Stimulated activated CD4-positive, alpha-beta T cell treated with anti-CD3 and anti-CD28 coated beads, TNF-alpha, amount 100 ng/mL, for 1 hour (primary cell): ENCODE results near the gene F5.
"Not testable (repeated sequence)": the region's sequence is repeated elsewhere in the genome, so short reads cannot be mapped to it uniquely, and the experiment has no call there.

ENCODE experiments used
- DNase-seq, 3 donors: peaks; one replicate each; pipeline ENCODE4 v3.0.0-alpha.2; 2020; ENCODE audit warnings: low read depth in 3 of 3, low spot score in 1 of 3

The F5 gene

DNA sequence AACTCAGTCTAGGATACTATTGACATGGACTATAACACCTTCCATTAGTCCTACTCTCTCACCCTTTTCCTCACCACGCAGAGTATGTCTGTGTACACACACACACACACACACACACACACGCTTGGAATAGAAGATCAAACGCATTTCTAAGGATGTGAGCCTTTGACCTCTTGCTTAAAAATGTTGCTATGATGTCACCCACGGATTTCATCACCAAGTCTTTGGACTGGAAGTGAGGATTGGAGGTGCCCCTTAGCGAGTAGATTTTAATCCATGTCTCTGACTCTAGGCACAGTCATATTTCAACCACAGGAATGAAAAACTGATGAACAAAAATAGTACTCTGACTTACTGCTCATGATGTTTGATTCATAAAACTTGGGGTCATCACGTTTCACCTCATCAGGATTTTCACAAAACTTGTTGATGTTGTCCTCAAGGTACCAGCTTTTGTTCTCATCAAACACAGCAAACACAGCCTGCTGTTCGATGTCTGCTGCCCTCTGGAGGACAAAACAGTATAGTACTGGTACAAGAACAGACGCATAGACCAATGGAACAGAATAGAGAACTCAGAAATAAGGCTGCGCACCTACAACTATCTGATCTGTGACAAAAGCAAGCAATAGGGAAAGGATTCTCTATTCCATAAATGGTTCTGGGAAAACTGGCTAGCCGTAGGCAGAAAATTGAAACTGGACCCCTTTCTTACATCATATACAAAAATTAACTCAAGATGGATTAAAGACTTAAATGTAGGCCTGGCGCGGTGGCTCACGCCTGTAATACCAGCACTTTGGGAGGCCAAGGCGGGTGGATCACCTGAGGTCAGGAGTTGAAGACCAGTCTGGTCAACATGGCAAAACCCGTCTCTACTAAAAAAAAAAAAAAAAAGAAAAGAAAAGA lies 39.9 kb downstream of the F5 start:
- peak in 2 of 3 donors; percentile 9 to 22 for DNase-seq

DNA sequence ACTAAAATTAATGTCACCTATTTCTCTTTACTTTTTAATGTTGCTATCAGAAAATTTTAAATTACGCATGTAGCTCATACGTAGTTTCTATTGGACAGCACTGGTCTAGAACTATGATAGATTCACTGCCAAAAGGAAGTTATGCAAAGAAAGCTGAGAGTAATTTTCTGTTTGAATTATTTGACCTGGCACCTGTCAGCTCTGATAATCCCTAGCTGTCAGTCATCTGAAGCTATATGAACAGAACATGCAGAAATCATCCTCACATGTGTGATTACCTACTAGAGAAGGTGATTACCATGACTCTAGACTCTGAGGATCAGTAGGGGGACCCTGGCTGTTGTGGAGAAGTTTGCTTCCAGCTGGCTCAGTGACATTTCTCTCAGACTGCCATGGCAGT lies 40.8 kb downstream of the F5 start:
- no peak for DNase-seq

DNA sequence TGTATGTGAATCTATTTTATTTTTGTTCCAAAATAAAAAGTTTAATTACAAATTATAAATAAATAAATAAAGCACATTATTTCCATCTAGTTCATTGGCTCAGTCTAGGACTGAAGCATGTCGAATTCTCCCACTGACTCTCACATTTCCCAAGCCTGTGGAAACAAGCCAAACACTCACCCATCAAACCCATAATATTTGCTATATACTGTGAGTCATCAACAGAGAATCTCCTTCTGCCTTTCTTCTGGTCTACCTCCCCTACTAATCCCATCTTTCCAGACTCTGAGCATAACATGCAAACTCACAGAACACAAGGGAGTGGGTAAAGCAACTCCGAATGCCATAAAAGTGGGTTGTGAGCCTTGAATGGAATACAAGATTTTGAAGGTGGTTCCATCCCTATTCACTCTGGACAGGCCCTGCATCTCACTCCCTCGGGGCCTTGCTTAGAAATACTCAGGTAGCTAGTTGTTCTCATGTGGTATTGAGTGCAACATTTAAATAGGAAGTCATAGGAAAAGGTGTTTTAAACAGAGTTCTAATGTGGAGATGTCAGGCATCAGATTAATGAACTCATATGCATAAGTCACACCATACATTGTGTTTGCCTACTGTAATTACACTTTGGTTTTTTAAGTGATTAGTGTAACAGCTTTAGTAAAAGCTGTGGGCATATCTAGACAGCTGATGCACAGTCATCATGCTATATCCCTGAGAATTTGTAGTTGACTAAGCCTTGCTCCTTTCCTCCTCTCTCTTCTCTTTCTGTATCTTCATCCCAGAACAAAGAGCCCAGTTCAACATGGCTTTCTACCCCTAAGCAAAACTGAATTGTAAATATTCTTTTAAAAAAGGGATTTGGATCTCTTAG lies 47.0 kb downstream of the F5 start:
- DNase-seq, result no peak

DNA sequence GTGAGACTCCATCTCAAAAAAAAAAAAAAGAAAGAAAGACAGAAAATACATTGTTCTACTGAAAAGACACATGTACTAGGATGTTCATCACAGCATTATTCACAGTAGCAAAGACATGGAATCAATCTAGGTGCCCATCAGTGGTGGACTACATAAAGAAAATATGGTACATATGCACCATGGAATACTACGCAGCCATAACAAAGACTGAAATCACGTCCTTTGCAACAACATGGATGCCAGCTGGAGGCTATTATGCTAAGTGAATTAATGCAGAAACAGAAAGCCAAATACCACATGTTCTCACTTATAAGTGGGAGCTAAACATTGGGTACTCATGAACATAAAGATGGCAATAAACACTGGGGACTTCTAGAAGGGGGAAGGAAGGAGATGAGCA lies 51.6 kb downstream of the F5 start:
- DNase-seq, result no peak

DNA sequence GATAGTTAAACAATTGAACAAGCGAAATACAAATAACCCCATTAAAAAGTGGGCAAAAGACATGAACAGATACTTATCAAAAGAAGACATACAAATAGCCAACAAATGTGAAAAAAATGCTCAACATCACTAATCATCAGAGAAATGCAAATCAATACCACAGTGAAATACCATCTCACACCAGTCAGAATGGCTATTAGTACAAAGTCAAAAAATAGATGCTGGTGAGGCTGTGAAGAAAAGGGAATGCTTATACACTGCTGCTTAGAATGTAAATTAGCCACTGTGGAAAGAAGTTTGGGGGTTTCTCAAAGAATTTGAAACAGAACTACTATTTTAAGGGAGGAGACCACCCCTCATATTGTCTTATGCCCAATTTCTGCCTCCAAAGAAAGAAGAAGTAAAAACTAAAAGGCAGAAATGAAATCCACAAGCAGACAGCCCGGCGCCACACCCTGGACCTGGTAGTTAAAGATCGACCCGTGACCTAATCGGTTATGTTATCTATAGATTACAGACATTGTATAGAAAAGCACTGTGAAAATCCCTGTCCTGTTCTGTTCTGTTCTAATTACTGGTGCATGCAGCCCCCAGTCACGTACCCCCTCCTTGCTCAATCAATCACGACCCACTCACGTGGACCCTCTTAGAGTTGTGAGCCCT lies 52.6 kb downstream of the F5 start:
- not testable (repeated sequence) for DNase-seq

DNA sequence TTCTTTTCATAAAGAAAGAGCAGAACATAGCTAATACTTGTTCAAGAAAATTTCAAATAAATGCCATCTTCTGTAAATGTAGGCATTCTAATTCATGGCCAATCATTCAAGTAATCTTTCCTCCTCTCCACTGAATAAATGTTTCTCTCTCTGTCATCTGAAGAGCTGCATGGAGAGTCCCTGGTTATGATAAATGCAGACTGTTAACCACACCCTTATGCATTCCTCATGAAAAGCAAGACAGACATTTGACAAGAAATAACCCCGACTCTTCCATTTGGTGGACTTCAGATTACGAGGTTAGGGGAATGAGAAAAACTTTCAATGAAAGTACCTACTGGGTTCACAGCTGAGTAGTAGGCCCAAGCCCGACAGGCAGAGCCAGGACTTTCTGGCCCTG lies 55.8 kb downstream of the F5 start:
- no peak for DNase-seq

DNA sequence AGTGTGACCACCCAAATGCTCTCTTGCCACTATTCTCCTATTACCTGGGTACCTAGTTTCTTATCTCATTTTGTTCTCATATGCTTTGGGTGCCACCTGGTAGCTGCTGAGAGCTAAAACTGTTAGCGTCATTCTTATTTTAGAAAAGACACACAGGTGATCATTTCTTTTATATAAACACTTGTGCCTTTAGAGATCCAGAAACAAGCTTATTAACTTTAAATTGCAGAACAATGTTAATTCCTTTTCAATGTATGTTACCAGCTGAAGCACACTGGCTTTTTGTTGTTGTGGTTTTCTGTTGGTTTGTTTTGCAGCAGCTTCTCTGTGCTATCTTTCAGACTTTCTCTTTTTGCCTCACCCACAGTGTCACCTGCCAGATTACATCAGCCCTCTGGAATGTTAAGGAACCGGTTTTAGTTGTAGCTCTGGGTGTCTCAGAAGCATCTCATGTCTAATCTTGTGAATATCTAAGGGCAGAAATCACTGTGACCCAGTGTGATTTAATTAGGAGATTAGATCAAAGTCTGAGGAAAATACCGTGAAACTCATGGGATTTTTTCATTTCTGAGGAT lies 57.1 kb downstream of the F5 start:
- DNase-seq, result no peak

DNA sequence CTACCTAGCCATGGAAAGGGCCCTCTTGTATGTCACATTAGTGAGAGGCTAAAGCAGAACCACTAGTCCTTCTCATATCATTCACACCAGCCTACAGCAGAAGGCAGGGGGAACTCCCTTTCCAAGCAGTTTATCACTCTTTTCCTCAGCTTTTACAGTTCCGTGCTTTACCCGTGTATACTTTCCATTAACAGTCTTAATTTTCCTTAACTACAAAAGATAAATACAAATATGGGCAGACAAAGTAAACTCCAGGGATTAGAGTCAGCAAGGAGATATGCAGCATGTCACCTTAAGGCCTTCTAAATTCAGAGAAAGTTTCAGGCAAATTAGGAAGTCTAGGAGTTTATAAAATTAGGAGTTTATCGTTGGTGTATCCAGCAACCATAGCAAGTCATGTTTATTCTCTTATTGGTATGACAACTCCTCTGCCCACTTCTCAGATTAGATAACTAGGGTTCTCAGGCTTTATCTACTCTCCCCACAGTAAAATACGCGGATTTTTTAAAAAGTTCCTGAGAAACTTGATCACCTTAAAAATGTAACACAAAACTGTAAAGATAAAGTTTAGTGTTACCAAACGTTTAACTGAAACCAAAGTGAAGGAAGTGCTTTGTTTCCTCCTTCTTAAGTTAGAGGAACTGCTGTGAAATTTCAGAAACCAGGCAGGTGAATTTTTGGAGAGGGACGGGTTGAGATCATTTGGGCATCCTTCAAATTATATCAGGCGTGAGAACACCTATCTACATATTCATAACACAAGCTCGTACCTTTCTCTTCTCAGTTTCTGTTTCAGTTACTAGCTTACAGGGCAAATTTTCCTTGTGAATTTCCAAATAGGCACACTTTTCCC lies 57.8 kb downstream of the F5 start:
- DNase-seq, result no peak

DNA sequence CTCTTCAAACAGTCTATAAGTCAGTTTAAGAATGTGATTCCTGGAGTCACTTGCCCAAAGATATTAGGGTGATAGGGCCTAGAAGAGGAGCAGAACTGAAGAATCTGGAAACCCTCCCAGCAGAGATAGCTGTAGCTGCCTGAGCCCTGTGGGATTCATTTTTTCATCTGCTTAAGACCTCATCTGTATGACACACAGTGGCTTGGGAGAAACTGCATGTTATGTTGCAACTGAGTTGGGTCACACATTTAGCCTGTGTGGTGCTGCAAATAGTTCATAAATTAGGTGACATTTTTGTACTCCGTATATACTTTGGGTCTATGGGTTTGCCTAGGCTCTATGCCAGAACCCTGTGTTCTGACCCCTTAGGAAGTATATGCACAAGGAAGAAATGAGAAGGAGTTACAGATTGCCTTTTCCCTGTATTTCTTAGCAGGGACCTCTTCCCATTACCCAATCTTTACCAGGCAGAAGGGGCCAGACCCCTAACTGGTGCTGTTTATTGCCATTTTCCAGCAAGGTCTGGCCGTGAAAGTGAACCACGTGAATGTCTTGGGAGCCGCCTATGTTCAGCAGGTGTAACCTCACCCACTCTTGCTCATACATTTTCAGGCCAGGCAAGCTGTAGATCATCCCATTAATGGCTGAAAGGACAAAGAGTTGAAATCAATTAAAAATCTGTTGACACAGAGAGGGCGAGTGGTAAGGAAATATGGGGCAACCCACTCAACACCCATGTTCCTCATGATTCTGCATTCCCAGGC lies 58.6 kb downstream of the F5 start:
- DNase-seq, result no peak

DNA sequence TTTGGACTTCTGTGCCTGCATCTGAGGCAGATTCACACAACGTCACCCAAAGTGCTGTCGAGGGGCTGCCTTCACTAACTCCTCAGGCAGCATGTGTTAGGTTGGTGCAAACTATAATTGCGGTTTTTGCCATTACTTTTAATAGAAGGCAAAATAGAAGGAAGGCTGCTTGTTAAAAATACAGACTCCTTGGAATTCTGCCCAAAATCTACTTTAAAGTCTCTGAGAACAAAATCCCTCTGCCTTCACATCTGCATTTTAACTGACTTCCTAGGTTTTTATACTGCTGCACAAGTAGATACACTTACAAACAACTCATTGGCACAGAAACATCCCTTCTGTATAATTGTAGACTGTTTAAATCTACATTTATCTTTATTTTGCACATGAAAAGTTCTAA lies 59.3 kb downstream of the F5 start:
- no peak for DNase-seq

DNA sequence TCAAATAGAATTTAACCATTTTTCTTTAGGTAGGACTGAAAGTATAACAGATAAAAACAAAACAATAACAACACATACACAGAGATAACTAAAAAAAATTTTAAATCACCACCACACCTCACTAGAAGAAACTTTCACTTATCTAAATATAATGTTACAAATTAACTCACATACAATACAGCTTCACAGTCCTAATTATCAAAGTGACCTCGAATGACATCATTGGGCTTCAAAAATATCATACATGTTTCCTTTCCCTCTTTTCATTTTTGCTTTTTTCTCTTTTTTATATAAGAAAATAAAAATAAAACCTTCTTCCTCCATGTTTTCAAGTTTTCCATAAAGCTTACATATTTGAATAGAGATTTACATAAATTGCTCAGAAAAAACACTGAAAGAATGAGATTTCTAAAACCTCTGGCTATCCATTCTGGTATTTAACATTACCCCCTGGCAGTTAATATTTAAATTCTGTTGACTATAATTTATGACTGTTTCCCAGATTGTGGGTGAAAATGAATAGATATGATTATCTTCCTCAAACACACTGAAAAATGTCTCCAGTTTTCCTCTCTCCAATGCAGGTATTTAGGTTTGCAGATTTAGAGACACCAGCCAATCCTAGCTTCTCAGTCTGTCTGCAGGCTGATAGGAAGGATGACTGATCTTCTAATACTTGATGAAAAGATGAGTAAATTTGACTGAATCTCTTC lies 60.0 kb downstream of the F5 start:
- DNase-seq, result no peak

DNA sequence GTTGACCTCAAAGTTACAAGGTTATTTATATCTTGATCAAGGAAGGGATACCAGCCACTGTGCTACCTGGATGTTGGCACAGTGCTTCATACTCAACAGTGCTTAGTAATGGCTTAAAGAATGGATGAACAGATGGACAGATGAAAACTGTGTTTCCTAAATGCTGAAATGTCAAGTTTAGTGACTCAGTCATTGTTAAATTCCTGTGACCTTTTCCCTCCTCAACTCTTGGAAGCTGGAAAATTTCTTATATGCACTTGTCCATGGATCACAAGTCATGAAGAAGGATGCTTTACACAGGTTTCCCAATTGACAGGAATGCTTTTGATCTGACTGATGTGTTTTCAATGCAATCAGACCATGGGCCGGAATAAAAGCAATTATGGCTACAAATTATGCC lies 60.9 kb downstream of the F5 start:
- DNase-seq, result no peak

DNA sequence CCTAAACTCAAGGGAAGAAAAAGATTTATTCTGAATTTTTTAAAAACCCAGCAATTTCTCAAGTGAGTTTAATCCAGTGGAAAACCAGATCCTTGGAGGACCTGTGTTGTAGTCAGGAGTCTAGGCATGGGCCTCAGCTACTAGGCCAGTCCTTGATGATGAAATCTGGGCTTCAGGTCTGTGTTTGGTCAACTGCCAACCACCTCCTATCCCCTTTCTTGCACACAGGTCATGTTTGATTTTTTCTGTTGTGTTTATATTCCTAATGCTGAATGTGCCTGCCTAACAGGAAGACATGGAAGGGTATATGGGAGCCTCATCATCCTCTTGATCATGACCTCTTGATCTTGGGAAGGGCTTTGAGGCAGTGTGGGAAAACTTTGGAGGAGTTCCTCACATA lies 62.4 kb downstream of the F5 start:
- DNase-seq, result no peak

DNA sequence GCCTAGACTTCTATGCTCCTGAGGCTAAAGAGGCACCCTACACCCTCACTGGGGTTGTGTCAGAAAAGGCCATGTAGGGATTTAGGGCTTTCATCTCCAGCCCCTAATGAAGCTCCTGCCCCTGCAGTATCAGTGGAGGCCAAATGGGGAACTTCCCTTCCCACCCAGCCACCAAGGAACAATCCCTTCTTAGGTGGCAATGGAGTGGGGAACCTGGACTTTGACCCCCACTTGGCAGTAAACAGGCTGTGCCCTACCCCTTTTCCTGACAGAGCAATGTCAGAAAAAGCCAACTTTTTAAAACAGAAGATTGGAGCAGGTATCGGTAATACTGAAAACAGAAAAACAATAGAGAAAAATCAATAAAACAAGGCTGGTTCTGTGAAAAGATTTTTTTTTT lies 65.1 kb downstream of the F5 start:
- DNase-seq, result no peak

DNA sequence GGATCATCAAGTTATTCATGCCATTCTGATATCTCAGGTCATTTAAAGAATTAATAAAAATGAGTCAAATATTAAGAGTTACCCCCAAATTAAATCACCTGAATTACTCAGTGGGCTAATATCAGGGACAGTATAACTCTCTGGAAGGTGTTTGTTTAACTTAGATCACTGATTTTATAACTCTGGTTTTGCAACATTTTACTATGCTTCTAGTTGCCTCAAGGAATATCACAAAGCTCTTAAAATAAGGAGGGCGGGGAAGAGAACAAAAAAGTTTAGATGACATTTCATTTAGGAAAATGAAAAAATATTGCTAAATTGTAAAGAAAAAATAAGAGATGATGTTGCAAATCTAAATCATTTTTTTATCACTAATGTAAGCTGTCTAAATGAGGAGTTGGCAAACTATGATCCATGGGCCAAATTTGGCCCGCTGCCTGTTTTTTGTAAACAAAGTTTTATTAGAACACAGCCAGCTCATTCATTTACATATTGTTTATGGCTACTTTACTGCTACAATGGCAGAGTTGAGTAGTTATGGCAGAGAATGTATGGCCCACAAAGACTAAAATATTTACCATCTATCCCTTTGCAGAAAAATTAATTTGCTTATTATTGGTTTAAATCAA lies 68.6 kb downstream of the F5 start:
- no peak for DNase-seq

DNA sequence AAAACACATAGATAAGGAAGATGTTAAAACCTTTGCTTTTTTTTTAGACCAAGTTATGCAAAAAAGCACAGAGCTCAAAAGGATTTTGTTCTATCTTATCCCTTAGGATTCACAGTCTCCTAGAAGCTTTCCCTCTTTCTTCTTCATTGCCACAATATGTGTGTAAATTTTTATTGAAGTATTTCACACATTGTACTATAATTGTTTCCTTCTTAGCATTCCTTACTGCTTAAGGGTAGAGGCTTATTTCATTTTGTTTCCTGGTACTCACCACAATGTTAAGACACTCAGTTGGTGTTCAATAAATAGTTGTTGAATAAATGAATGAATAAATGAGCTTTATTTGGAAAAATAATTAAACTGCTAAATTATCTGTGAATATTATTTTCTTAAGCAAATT lies 70.6 kb downstream of the F5 start:
- DNase-seq, result no peak

DNA sequence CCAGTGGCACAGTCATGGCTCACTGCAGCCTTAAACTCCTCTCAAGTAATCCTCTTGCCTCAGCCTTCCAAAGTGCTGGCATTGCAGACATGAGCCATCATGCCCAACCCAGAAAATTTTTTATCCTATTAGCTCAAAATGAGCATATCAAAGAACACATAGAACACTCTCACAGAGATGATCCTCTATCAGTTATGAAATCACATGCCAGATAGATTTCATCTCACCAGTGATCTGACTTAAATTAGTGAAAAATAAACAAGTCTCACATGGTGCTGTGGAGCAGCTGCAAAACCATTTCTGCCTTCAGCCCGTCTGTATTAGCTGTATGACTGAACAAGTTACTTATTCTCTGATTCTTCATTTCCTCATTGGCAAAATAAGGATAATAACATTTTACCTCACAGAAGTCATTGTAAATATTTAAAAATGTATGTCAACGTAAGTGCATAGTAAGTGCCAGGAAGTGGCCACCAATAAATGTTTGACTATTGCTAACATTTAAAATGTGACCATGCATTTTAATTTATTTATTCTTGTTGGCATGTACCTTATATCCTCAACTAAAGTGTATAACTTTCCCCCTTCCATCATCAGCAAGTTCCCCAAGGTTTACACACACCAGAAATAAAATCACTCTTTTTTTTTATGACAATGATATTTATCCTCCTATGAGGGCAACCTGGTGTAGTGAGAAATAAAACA lies 71.6 kb downstream of the F5 start:
- DNase-seq, result no peak

DNA sequence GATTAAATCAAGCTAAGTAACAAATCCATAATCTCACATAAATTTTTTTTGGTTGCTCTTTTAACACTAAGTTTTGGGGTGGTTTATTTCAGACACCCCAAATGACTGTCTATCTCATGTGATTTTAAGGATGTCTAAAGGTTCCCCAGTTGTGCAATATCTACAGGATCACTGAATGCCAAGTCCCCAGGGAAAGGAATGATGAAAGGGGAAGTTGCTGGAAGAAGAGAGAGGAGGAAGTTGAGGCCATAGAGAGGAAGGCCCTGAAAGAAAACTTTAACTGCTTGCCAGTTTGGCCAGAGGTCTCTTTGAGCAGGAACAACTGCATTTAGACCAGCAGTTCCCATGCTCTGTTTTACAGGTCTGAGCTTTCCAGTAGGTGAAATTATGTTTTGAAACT lies 73.1 kb downstream of the F5 start:
- no peak for DNase-seq
